MM.1S (cell line): ENCODE measurements around the gene NPPC.
A peak's percentile ranks its signal among the peaks of the same experiment; 100 is the strongest.

ENCODE experiments used
- DNase-seq: peaks from one replicate; pipeline ENCODE4 v3.0.0-alpha.2; 2015
- H2AFZ ChIP-seq: fragments of 300-600 bp; sonication (generic); 2 replicates; pipeline ENCODE4 v1.6.0; 2016; ENCODE audit warnings: antibody characterized with exemption, low read length
- H3F3A ChIP-seq: fragments of 300-600 bp; sonication (generic); 2 replicates; pipeline ENCODE4 v1.6.1; 2016; ENCODE audit warnings: mild to moderate bottlenecking, antibody characterized with exemption, low read length, moderate library complexity, mixed read lengths; ENCODE audit not compliant: insufficient read depth
- H3K27ac ChIP-seq: fragments of 300-600 bp; sonication (generic); 2 replicates; pipeline ENCODE4 v1.5.1; 2016; ENCODE audit warnings: mild to moderate bottlenecking, low read length
- H3K27me3 ChIP-seq: fragments of 300-600 bp; sonication (generic); replicated peaks from 2 replicates; pipeline ENCODE4 v1.6.0; 2016; ENCODE audit warnings: low read length; ENCODE audit not compliant: insufficient read depth
- H3K36me3 ChIP-seq: fragments of 300-600 bp; sonication (generic); replicated peaks from 2 replicates; pipeline ENCODE4 v1.6.1; 2016; ENCODE audit warnings: mild to moderate bottlenecking, low read length, mixed read lengths; ENCODE audit not compliant: insufficient read depth
- H3K4me1 ChIP-seq: fragments of 300-600 bp; sonication (generic); 2 replicates; pipeline ENCODE4 v1.6.1; 2016; ENCODE audit warnings: low read length, mixed read lengths
- H3K4me2 ChIP-seq: fragments of 300-600 bp; sonication (generic); 2 replicates; pipeline ENCODE4 v1.6.0; 2016; ENCODE audit warnings: low read depth, low read length
- H3K4me3 ChIP-seq: fragments of 300-600 bp; sonication (generic); 2 replicates; pipeline ENCODE4 v1.5.1; 2016; ENCODE audit warnings: low read length, mixed read lengths
- H3K79me2 ChIP-seq: fragments of 300-600 bp; sonication (generic); 2 replicates; pipeline ENCODE4 v1.6.1; 2016; ENCODE audit warnings: mixed run types, low read length, mixed read lengths
- H3K9ac ChIP-seq: fragments of 300-600 bp; sonication (generic); 2 replicates; pipeline ENCODE4 v1.6.1; 2016; ENCODE audit warnings: low read length, mixed read lengths
- H3K9me2 ChIP-seq: fragments of 300-600 bp; sonication (generic); replicated peaks from 2 replicates; pipeline ENCODE4 v1.6.1; 2016; ENCODE audit warnings: mild to moderate bottlenecking, low read length, mixed read lengths; ENCODE audit not compliant: insufficient read depth
- H3K9me3 ChIP-seq: fragments of 300-600 bp; sonication (generic); replicated peaks from 2 replicates; pipeline ENCODE4 v1.6.1; 2016; ENCODE audit warnings: mild to moderate bottlenecking, low read length, mixed read lengths; ENCODE audit not compliant: insufficient read depth
- H4K20me1 ChIP-seq: fragments of 300-600 bp; sonication (generic); 2 replicates; pipeline ENCODE4 v1.6.1; 2016; ENCODE audit warnings: mild to moderate bottlenecking, low read length, moderate library complexity, mixed read lengths; ENCODE audit not compliant: insufficient read depth
- EZH2 ChIP-seq: fragments of 300-600 bp; sonication (generic); optimal IDR thresholded peaks from 2 replicates; pipeline ENCODE3; 2017; ENCODE audit warnings: low read depth, mild to moderate bottlenecking, antibody characterized with exemption, low read length, mixed read lengths
- EZH2phosphoT487 ChIP-seq: fragments of 300-600 bp; sonication (generic); IDR thresholded peaks from 2 replicates; pipeline ENCODE4 v1.6.1; 2018; ENCODE audit warnings: antibody characterized with exemption, low read length
- TF ChIP-seq, protein P1 (sequence below): fragments of 300-600 bp; sonication (generic); IDR thresholded peaks from 2 replicates; pipeline ENCODE4 v1.5.1; 2016; ENCODE audit warnings: antibody characterized with exemption, low read length, mixed read lengths

NPPC gene

DNA sequence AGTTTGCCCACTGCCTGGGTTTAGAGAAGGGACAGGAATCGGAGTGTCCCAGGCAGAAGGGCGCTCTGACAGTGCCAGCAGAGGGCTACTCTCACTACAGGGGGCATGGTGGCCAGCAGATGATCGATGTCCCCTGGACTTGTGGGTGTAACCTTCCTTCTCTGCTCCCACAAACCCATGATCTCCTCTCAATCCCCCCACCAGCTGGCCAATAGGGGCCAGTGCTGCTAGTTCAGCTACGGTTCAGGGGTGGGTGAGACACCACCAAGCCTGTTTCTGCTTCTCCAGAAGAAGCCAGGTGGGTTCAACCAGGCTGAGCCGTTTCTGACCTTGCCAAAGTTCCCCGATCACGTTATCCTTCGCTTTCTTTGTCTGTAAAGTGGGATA is 1.3 kb downstream of the NPPC start:
- Histone ChIP-seq H3K36me3 (no peaks in the 10 kb centered on the region), H3K27me3 (no peaks in the 10 kb centered on the region), H3K4me3 (peak overlapping the region; percentile 75), H3K9me3 (no peaks in the 10 kb centered on the region), H2AFZ (peak overlapping the region; percentile 69), H4K20me1 (no peaks in the 10 kb centered on the region), H3K27ac (no peak overlapping the region), H3F3A (no peaks in the 10 kb centered on the region), H3K4me1 (no peaks in the 10 kb centered on the region), H3K9ac (peak overlapping the region; percentile 36; the same call in 1 of the 2 replicates), H3K9me2 (no peaks in the 10 kb centered on the region), H3K79me2 (no peaks in the 10 kb centered on the region), H3K4me2 (peak overlapping the region; percentile 99)
- TF ChIP-seq EZH2phosphoT487 (no peak), EZH2 (no peak)
- TF ChIP-seq, protein P1, sequence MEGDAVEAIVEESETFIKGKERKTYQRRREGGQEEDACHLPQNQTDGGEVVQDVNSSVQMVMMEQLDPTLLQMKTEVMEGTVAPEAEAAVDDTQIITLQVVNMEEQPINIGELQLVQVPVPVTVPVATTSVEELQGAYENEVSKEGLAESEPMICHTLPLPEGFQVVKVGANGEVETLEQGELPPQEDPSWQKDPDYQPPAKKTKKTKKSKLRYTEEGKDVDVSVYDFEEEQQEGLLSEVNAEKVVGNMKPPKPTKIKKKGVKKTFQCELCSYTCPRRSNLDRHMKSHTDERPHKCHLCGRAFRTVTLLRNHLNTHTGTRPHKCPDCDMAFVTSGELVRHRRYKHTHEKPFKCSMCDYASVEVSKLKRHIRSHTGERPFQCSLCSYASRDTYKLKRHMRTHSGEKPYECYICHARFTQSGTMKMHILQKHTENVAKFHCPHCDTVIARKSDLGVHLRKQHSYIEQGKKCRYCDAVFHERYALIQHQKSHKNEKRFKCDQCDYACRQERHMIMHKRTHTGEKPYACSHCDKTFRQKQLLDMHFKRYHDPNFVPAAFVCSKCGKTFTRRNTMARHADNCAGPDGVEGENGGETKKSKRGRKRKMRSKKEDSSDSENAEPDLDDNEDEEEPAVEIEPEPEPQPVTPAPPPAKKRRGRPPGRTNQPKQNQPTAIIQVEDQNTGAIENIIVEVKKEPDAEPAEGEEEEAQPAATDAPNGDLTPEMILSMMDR: no peak
- DNase-seq: no peak

DNA sequence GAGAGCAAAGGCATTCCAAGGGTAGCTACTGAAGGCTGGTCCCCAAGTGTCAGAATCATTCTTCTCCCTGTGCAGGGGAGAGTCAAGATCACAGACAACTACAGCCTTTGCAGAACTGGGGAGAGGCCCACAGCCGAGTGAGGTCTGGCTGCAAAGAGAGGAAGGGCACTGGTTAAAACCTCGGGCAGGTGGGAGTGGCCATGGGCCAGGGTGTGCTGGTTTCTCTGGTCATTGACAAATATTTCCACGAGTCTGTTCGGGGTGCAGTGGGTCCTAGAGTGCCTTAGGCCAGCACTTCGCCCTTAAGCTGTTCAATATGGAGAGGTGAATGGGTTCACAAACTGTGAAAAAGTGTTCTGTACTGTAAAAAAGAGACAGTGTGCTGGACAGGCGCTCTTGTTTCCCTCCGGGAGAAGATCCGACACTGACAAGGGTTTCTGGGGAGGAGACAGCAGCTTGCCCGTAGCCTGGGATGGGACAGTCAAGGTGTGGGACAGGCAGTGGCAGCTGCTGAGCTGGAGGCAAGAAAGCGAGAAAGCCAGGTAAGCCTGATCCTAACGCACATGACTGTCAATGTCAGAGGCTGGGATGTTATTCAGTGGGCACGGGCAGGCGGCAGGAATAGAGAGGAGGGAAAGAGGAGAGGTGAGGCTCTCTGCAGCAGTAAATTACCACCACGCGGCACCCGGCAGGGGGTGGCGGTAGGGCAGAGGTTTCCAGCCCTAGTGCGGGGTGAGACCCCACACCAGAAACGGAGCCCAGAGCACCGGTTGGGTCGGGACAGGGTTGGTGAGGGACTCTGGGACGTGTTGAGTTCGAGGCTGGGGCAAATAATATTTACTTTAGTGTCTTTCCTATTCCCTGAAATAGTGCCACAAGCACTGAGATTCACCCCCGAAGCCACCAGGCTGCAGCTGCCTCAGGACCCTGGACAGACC is 2.0 kb downstream of the NPPC start:
- H3K4me2 ChIP-seq: peak overlapping the region; percentile 99; the same call in 1 of the 2 replicates
- TF ChIP-seq EZH2: no peak
- TF ChIP-seq EZH2phosphoT487: no peak
- TF ChIP-seq, protein P1: no peak
- no peaks in the 10 kb centered on the region for H4K20me1 ChIP-seq
- H3K9me2 ChIP-seq: no peaks in the 10 kb centered on the region
- no peaks in the 10 kb centered on the region for H3K9me3 ChIP-seq
- H3K27me3 ChIP-seq: no peaks in the 10 kb centered on the region
- H3K27ac ChIP-seq: no peak overlapping the region
- H3K9ac ChIP-seq: no peak overlapping the region
- H3K36me3 ChIP-seq: no peaks in the 10 kb centered on the region
- 0 out of 2 replicates have a peak overlapping the region, but pooled peaks have one; percentile 75 for H3K4me3 ChIP-seq
- H3K4me1 ChIP-seq: no peaks in the 10 kb centered on the region
- no peak overlapping the region for H2AFZ ChIP-seq
- no peak for DNase-seq
- H3F3A ChIP-seq: no peaks in the 10 kb centered on the region
- no peaks in the 10 kb centered on the region for H3K79me2 ChIP-seq

DNA sequence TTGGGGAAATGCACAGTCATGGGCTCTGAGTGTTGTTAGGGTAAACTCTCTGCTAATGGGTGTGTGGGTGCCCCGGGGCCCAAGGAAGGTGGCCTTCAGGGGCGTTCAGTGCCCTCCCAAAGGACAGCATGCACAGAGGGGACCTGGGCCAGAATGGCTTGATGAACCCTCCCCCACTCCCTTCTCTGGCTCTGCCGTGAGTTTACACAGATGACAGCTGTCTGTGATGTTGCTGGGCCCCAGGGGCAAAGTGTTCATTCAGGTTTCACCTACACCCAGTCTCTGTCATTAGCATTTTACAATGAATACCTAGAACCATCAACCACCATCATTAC is 3.2 kb downstream of the NPPC start:
- Histone ChIP-seq H3K9me2 (no peaks in the 10 kb centered on the region), H3K4me3 (no peak overlapping the region), H3F3A (no peaks in the 10 kb centered on the region), H3K9me3 (no peaks in the 10 kb centered on the region), H3K79me2 (no peaks in the 10 kb centered on the region), H3K9ac (no peak overlapping the region), H3K4me1 (no peaks in the 10 kb centered on the region), H4K20me1 (no peaks in the 10 kb centered on the region), H3K4me2 (no peak overlapping the region), H3K27me3 (no peaks in the 10 kb centered on the region), H3K27ac (no peak overlapping the region), H3K36me3 (no peaks in the 10 kb centered on the region), H2AFZ (no peak overlapping the region)
- DNase-seq: no peak
- TF ChIP-seq, protein P1: no peak
- TF ChIP-seq EZH2 (no peak), EZH2phosphoT487 (no peak)
